SH-SY5Y (cell line): Measurements from ENCODE around the gene SV2B.

Source experiments
- GATA2 ChIP-seq: IDR thresholded peaks from 2 replicates; pipeline ENCODE4 v1.6.1; 2011; ENCODE audit warnings: mild to moderate bottlenecking, low read depth, low read length
- GATA3 ChIP-seq: IDR thresholded peaks from 2 replicates; pipeline ENCODE4 v1.6.1; 2011; ENCODE audit warnings: low read depth, mild to moderate bottlenecking, low read length, moderate library complexity

DNA sequence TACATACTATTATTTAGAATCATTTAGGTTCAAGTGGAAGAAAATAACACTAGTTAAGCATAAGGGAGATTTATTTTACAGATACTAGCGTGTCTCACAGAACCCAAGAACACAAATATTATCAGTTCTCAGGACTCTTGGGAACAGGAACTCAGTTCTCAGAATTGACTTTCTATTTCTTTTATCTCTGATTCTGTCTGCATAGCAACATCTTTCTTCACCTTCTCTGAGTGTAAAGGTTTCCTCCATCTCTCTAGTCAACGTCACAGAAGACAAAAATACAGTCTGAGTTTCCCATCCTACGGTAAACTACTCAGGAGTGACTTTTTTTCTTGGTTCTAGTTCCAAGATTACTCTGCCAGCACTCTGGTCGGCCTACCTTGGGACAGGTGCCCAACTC, 220.0 kb downstream of the SV2B start:
- TF ChIP-seq GATA2, result no peak
- TF ChIP-seq GATA3, result no peak
